ENCODE data around the gene MCTS1. TPM values are rescaled to one million over a fixed set of nuclear protein-coding genes. Genes with fewer than 3 reads are reported as not detected.
"Not testable (repeated sequence)": the region's sequence is repeated elsewhere in the genome, so short reads cannot be mapped to it uniquely, and the experiment has no call there.

The MCTS1 gene
- total RNA-seq, 2 donors from 2014 or later = 11.4 to 28.3 TPM

DNA sequence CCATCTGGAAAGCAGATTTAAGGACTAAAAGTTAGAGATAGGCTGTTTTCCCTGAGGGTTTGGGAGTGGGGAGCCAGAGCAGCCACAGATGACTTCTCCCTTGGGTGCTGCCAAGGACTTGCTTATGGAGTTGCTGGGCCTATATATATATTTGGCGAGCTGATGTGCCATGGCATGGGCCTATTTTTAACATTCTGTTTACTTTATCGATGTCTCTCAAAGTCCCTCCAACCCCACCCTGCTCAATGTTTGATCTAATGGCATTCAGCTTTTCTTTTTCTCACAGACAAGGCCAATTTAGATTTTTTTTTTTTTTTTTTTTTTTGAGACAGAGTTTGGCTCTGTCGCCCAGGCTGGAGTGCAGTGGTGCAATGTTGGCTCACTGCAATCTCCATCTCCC lies 37.1 kb upstream of the MCTS1 start:
- ATAC-seq (peak; percentile 81), DNase-seq (peak; percentile 26 to 54 (median 45))
- Histone ChIP-seq H3K36me3 (replicated peaks in 1 of 2; ENCODE audit: insufficient read depth in 1 of 2, low read depth in 2 of 2) (no peaks in the 10 kb centered on the region), H3K9me3 (no peaks in the 10 kb centered on the region), H3K27me3 (no peaks in the 10 kb centered on the region), H3K4me3 (no peak overlapping the region), H3K4me1 (peaks cover 30% of the 10 kb centered on the region), H3K27ac (peak overlapping the region in 2 of 4 donors; percentile 17 to 41)
- TF ChIP-seq, protein P1, sequence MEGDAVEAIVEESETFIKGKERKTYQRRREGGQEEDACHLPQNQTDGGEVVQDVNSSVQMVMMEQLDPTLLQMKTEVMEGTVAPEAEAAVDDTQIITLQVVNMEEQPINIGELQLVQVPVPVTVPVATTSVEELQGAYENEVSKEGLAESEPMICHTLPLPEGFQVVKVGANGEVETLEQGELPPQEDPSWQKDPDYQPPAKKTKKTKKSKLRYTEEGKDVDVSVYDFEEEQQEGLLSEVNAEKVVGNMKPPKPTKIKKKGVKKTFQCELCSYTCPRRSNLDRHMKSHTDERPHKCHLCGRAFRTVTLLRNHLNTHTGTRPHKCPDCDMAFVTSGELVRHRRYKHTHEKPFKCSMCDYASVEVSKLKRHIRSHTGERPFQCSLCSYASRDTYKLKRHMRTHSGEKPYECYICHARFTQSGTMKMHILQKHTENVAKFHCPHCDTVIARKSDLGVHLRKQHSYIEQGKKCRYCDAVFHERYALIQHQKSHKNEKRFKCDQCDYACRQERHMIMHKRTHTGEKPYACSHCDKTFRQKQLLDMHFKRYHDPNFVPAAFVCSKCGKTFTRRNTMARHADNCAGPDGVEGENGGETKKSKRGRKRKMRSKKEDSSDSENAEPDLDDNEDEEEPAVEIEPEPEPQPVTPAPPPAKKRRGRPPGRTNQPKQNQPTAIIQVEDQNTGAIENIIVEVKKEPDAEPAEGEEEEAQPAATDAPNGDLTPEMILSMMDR (IDR thresholded peaks at IDR 0.05) = no peak
- TF ChIP-seq POLR2A (IDR thresholded peaks at IDR 0.05) = no peak
- 33 to 39% methylated on average over 2 to 3 of the region's 3 CpGs for WGBS, 2 donors
- intact Hi-C loops (cut with DNase I) = no loop called here

DNA sequence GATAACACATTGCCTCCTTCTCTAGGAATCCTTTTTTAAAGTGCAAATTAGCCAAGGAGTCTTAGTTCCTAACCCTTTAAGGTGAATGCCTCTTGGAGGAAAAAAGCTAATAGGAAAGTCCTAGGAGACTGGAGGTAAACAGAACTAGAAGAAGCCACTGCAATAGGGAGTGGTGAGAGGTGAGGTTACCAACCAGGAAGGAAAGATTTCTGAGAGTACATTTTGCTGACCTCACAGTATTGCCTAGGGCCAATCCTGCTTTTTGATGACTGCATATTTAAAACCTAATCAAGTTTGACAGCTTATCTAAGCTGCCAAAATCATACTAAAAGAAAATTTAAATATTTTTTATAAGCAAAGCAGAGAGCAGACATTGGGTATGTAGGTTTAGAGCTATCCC lies 35.9 kb upstream of the MCTS1 start:
- DNase-seq = no peak

DNA sequence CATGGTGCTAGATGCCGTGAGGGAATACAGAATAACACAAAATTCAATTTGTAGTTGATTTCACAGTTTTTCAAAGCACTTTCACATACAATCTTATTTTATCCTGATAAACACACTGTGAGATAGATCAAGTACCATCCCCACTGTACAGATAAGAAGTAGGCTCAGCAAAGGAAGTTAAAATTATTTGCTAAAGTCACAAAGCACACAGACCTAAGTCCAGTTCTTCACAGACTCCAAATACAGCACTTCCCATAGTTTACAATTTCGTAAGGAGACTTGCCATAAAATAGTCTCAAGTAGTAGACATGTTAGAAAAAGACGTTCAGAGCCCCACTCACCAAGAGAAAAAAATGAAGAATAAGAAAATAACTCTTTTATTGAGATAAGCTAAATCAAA lies 35.3 kb upstream of the MCTS1 start:
- Histone ChIP-seq H3K27ac (no peak overlapping the region), H3K27me3 (no peaks in the 10 kb centered on the region), H3K4me1 (peaks cover 15% of the 10 kb centered on the region), H3K36me3 (replicated peaks in 1 of 2; ENCODE audit: insufficient read depth in 1 of 2, low read depth in 2 of 2) (no peaks in the 10 kb centered on the region), H3K9me3 (no peaks in the 10 kb centered on the region), H3K4me3 (no peak overlapping the region)
- ATAC-seq (no peak), DNase-seq (no peak)
- TF ChIP-seq, protein P1 (IDR thresholded peaks at IDR 0.05) = no peak
- no peak for TF ChIP-seq POLR2A (IDR thresholded peaks at IDR 0.05)
- 64 to 68% methylated on average over 3 of the region's 3 CpGs for WGBS, 2 donors
- intact Hi-C loops (cut with DNase I) = no loop called here

More for the DNA sequence above, 35.9 kb upstream of the MCTS1 start:
- H3K9me3 ChIP-seq = no peaks in the 10 kb centered on the region
- peaks cover 19% of the 10 kb centered on the region for H3K4me1 ChIP-seq
- H3K27ac ChIP-seq = no peak overlapping the region
- peak; percentile 56 for ATAC-seq
- no peak overlapping the region for H3K4me3 ChIP-seq
- intact Hi-C loops (cut with DNase I) = no loop called here
- H3K27me3 ChIP-seq = no peaks in the 10 kb centered on the region
- H3K36me3 ChIP-seq (replicated peaks in 1 of 2; ENCODE audit: insufficient read depth in 1 of 2, low read depth in 2 of 2) = no peaks in the 10 kb centered on the region
- TF ChIP-seq, protein P1 (IDR thresholded peaks at IDR 0.05) = no peak
- no peak for TF ChIP-seq POLR2A (IDR thresholded peaks at IDR 0.05)

GRCh38 chrX:120570011-120570600 lies 33.8 kb upstream of the MCTS1 start:
- intact Hi-C loops (cut with DNase I) = no loop called here
- no peak for TF ChIP-seq POLR2A (IDR thresholded peaks at IDR 0.05)
- TF ChIP-seq, protein P1 (IDR thresholded peaks at IDR 0.05) = no peak

GRCh38 chrX:120573806-120574205 lies 30.1 kb upstream of the MCTS1 start:
- H3K4me3 ChIP-seq; ATAC-seq; H3K9me3 ChIP-seq; H3K27ac ChIP-seq; intact Hi-C loops (cut with DNase I); DNase-seq; H3K36me3 ChIP-seq (replicated peaks in 1 of 2; ENCODE audit: insufficient read depth in 1 of 2, low read depth in 2 of 2); H3K4me1 ChIP-seq; H3K27me3 ChIP-seq: not testable (repeated sequence)
- WGBS, 2 donors = 91 to 92% methylated on average over 3 to 6 of the region's 13 CpGs

More at GRCh38 chrX:120570011-120570600, 33.8 kb upstream of the MCTS1 start:
- peaks cover 2% of the 10 kb centered on the region for H3K4me1 ChIP-seq
- ATAC-seq = no peak
- H3K4me3 ChIP-seq = no peak overlapping the region
- no peaks in the 10 kb centered on the region for H3K9me3 ChIP-seq
- H3K36me3 ChIP-seq (replicated peaks in 1 of 2; ENCODE audit: insufficient read depth in 1 of 2, low read depth in 2 of 2) = no peaks in the 10 kb centered on the region
- H3K27me3 ChIP-seq = no peaks in the 10 kb centered on the region
- DNase-seq = no peak
- no peak overlapping the region for H3K27ac ChIP-seq
- WGBS, 2 donors = 87 to 94% methylated on average over 3 of the region's 3 CpGs

Measured in body of pancreas (tissue), 4 donors.